Mammary epithelial cell (primary cell): ENCODE data around the gene VPS26C.

ENCODE experiments used
- EZH2 ChIP-seq: IDR thresholded peaks from 2 replicates; pipeline ENCODE4 v1.6.1; 2012; ENCODE audit warnings: low read length, inconsistent platforms, borderline replicate concordance
- TF ChIP-seq, protein P1 (sequence below), 2 donors: IDR thresholded peaks in 1 of 2; conservative IDR thresholded peaks in 1 of 2; 2 replicates each; pipeline ENCODE4 v1.5.1; 2011 to 2012; ENCODE audit warnings: inconsistent platforms in 2 of 2, low read length in 2 of 2, mild to moderate bottlenecking in 2 of 2, control low read depth in 1 of 2, low read depth in 1 of 2; ENCODE audit not compliant: insufficient read depth in 1 of 2; ENCODE audit errors: extremely low read depth in 1 of 2

DNA sequence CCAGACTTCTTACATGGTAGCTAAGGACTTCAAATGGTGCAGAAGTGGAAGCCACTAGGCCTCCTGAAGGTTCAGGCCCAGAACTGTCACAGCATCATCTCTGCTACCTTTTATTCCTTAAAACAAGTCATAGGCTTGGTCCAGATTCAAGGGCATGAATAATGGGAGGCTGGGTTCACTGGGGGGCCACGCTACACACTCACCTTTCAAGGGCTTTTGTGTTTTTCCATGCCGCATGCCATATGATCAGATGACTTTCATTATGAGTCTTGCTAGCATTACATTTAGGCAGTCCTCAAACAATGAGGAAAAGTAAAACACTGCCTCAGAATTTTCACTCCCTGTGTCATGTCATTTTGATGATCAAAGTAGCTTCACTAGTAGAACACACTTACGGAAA is 83.4 kb downstream of the VPS26C start:
- TF ChIP-seq, protein P1, sequence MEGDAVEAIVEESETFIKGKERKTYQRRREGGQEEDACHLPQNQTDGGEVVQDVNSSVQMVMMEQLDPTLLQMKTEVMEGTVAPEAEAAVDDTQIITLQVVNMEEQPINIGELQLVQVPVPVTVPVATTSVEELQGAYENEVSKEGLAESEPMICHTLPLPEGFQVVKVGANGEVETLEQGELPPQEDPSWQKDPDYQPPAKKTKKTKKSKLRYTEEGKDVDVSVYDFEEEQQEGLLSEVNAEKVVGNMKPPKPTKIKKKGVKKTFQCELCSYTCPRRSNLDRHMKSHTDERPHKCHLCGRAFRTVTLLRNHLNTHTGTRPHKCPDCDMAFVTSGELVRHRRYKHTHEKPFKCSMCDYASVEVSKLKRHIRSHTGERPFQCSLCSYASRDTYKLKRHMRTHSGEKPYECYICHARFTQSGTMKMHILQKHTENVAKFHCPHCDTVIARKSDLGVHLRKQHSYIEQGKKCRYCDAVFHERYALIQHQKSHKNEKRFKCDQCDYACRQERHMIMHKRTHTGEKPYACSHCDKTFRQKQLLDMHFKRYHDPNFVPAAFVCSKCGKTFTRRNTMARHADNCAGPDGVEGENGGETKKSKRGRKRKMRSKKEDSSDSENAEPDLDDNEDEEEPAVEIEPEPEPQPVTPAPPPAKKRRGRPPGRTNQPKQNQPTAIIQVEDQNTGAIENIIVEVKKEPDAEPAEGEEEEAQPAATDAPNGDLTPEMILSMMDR (conservative IDR thresholded peaks at IDR 0.05 in 1 of 2, IDR thresholded peaks at IDR 0.05 in 1 of 2; ENCODE audit: extremely low read depth in 1 of 2, insufficient read depth in 1 of 2, low read depth in 1 of 2, low read length in 2 of 2) = no peak
- TF ChIP-seq EZH2 = no peak
